ENCODE measurements around the gene MEGF8.

DNA sequence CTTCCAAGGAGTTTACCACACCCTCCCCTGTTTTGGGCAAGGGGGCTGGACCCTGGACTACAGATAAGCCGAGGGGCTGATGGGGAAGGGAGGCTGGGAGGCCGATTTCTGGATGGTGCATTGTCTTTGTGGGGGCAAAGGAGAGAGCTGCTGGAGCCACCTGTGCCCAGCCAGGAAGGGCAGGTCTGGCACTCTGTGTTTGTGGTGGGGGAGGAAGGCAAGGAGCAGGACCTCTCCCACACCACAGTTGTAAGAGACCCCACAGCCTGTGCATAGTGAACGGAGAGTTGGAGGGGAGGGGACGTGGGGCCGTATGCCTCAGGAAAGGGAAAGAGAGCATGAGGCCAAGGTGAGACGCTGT, 39.5 kb upstream of the MEGF8 start:
- TF ChIP-seq, protein P1, sequence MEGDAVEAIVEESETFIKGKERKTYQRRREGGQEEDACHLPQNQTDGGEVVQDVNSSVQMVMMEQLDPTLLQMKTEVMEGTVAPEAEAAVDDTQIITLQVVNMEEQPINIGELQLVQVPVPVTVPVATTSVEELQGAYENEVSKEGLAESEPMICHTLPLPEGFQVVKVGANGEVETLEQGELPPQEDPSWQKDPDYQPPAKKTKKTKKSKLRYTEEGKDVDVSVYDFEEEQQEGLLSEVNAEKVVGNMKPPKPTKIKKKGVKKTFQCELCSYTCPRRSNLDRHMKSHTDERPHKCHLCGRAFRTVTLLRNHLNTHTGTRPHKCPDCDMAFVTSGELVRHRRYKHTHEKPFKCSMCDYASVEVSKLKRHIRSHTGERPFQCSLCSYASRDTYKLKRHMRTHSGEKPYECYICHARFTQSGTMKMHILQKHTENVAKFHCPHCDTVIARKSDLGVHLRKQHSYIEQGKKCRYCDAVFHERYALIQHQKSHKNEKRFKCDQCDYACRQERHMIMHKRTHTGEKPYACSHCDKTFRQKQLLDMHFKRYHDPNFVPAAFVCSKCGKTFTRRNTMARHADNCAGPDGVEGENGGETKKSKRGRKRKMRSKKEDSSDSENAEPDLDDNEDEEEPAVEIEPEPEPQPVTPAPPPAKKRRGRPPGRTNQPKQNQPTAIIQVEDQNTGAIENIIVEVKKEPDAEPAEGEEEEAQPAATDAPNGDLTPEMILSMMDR (IDR thresholded peaks at IDR 0.05), result no peak
- TF ChIP-seq ZFX (IDR thresholded peaks at IDR 0.05; ENCODE audit: borderline replicate concordance), result no peak

Measured in 22Rv1 (cell line).